ENCODE results near the gene TEAD4.
A peak's percentile ranks its signal among the peaks of the same experiment; 100 is the strongest.

The TEAD4 gene

GRCh38 chr12:3002646-3003045 lies 43.4 kb downstream of the TEAD4 start:
- no peak for DNase-seq (ENCODE audit: low spot score)

- no peak for DNase-seq (ENCODE audit: low spot score)
Observed at GRCh38 chr12:3003357-3003992, 44.3 kb downstream of the TEAD4 start.

- peak; percentile 11 for DNase-seq (ENCODE audit: low spot score)
Observed at GRCh38 chr12:3004655-3005565, 45.7 kb downstream of the TEAD4 start.

- no peak for DNase-seq (ENCODE audit: low spot score)
Observed at GRCh38 chr12:3005736-3006135, 46.5 kb downstream of the TEAD4 start.

- DNase-seq (ENCODE audit: low spot score): no peak
Observed at GRCh38 chr12:3009780-3010179, 50.6 kb downstream of the TEAD4 start.

GRCh38 chr12:3010214-3010930 lies 51.2 kb downstream of the TEAD4 start:
- DNase-seq (ENCODE audit: low spot score): no peak

GRCh38 chr12:3012786-3013185 lies 53.6 kb downstream of the TEAD4 start:
- no peak for DNase-seq (ENCODE audit: low spot score)

- no peak for DNase-seq (ENCODE audit: low spot score)
Observed at GRCh38 chr12:3014641-3015040, 55.4 kb downstream of the TEAD4 start.

GRCh38 chr12:3015356-3015755 lies 56.2 kb downstream of the TEAD4 start:
- DNase-seq (ENCODE audit: low spot score): no peak

GRCh38 chr12:3016191-3016590 lies 57.0 kb downstream of the TEAD4 start:
- no peak for DNase-seq (ENCODE audit: low spot score)

- DNase-seq (ENCODE audit: low spot score): no peak
Observed at GRCh38 chr12:3017281-3017680, 58.1 kb downstream of the TEAD4 start.

- no peak for DNase-seq (ENCODE audit: low spot score)
Observed at GRCh38 chr12:3018284-3019004, 59.2 kb downstream of the TEAD4 start.

- no peak for DNase-seq (ENCODE audit: low spot score)
Observed at GRCh38 chr12:3019005-3019680, 59.9 kb downstream of the TEAD4 start.

GRCh38 chr12:3020399-3020798 lies 61.2 kb downstream of the TEAD4 start:
- no peak for DNase-seq (ENCODE audit: low spot score)

- no peak for DNase-seq (ENCODE audit: low spot score)
Observed at GRCh38 chr12:3020850-3021435, 61.7 kb downstream of the TEAD4 start.

GRCh38 chr12:3022411-3022810 lies 63.2 kb downstream of the TEAD4 start:
- no peak for DNase-seq (ENCODE audit: low spot score)

- DNase-seq (ENCODE audit: low spot score): no peak
Observed at GRCh38 chr12:3022961-3023360, 63.8 kb downstream of the TEAD4 start.

GRCh38 chr12:3028108-3028507 lies 68.9 kb downstream of the TEAD4 start:
- DNase-seq (ENCODE audit: low spot score): no peak

- no peak for DNase-seq (ENCODE audit: low spot score)
Observed at GRCh38 chr12:3030821-3031429, 71.7 kb downstream of the TEAD4 start.

- no peak for DNase-seq (ENCODE audit: low spot score)
Observed at GRCh38 chr12:3032161-3032560, 73.0 kb downstream of the TEAD4 start.

Measured in cerebellar cortex (tissue), 1 donor.